Measurements from ENCODE around the gene LONRF2.
"Not testable (repeated sequence)": the region's sequence is repeated elsewhere in the genome, so short reads cannot be mapped to it uniquely, and the experiment has no call there.

LONRF2 gene

GRCh38 chr2:100321866-100322820, at the start of gene LONRF2:
TSS of gene LONRF2 (minus strand) at chr2:100322501. CDS start at chr2:100322093, 408 bp downstream.
- no peak for DNase-seq (ENCODE audit: low read depth)

- DNase-seq (ENCODE audit: low read depth): no peak
Measured at GRCh38 chr2:100367163-100367562, 44.9 kb upstream of the LONRF2 start.

DNA sequence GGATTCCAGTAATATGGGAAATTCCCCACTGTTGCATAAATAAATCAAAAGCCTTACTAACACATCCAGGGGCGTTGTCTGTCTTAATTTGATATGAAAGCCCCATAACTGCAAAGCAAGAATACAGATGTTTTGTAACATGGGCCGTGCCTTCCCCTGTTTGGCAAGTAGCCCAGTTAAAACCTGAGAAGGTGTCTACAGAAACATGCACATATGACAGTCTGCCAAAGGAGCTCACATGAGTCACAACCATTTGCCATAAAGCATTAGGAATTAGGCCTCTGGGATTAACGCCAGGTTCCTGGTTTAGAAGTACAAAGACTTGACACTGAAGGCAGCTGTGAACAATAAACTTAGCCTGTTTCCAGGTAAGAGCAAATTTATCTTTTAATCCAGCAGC, 43.1 kb upstream of the LONRF2 start:
- no peak for DNase-seq (ENCODE audit: low read depth)

GRCh38 chr2:100362269-100362668, 40.0 kb upstream of the LONRF2 start:
- not testable (repeated sequence) for DNase-seq (ENCODE audit: low read depth)

DNA sequence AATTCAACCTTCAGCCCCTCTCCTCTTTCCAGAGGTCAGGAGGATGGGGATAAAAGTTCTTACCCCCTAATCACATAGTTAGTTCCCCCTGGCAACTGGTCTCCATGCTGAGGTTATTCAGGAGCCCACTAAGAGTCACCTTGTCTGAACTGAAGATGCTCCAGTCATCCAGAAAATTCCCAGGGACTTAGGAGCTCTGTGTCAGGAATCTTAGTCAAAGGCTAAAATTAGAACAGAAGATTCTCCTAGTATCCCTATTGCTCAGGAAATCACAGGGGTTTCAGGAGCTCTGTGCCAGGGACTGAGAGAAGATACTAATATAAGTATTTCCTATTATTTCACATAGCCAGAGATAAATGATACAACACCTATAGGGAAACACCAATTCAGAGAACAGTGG, 37.3 kb upstream of the LONRF2 start:
- DNase-seq (ENCODE audit: low read depth): no peak

DNA sequence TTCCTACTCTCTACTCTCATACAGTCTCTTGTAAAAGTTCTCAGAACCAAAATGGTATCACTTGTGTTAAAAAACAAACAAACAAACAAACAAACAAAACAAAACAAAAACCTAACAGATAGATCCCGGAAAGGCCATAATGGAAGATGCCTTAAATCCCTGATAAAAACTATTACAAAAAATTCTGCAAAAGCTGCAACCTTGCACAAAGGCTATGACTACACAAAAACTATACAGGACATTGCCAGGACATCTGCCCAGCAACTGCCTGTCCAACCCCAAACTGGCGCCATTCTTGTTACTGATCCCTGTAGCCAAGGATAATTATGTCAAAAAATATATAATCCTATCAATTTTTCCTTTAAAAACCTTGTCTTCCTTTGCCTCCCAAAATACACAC, 36.3 kb upstream of the LONRF2 start:
- DNase-seq (ENCODE audit: low read depth): no peak

GRCh38 chr2:100352521-100352920, 30.2 kb upstream of the LONRF2 start:
- no peak for DNase-seq (ENCODE audit: low read depth)

GRCh38 chr2:100350661-100351185, 28.4 kb upstream of the LONRF2 start:
- no peak for DNase-seq (ENCODE audit: low read depth)

DNA sequence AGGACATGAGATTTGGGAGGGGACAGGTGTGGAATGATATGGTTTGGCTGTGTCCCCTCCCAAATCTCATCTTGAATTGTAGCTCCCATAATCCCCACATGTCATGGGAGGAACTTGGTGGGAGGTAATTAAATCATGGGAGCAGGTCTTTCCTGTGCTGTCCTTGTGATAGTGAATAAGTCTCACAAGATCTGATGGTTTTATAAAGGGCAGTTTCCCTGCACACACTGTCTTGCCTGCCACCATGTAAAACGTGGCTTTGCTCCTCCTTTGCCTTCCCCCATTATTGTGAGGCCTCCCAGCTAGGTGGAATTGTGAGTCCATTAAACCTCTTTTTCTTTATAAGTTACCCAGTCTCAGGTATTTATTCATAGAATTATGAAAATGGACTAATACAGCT, 22.8 kb upstream of the LONRF2 start:
- DNase-seq (ENCODE audit: low read depth): not testable (repeated sequence)

DNA sequence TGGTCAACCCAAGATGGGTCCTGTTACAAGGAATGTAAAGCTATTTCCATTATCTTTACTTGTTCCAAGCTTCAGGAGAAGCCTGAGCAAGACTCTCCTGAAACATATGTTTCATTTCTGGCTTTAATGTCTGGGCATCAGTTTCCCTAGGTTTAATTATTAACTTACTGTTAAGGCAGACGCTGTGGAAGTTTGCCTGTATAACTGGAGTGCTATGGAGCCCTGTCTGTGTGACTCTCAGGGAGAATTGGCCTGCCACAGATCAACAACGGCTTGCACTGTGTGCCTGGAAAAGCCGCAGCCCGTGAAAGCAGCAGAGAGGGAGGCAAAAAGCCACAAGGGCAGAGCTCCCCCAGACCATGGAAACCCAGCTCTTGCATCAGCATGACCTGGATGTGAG, 22.1 kb upstream of the LONRF2 start:
- DNase-seq (ENCODE audit: low read depth): no peak

DNA sequence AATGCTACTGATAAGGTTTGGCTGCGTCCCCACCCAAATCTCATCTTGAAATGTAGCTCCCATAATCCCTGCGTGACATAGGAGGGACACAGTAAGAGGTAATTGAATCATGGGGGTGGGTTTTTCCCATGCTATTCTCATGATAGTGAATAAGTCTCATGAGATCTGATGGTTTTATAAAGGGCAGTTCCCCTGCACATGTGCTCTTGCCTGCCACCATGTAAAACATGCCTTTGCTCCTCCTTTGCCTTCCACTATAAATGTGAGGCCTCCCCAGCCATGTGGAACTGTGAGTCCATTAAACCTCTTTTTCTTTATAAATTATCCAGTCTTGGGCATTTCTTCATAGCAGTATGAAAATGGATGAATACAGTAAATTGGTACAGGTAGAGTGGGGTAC, 20.2 kb upstream of the LONRF2 start:
- not testable (repeated sequence) for DNase-seq (ENCODE audit: low read depth)

DNA sequence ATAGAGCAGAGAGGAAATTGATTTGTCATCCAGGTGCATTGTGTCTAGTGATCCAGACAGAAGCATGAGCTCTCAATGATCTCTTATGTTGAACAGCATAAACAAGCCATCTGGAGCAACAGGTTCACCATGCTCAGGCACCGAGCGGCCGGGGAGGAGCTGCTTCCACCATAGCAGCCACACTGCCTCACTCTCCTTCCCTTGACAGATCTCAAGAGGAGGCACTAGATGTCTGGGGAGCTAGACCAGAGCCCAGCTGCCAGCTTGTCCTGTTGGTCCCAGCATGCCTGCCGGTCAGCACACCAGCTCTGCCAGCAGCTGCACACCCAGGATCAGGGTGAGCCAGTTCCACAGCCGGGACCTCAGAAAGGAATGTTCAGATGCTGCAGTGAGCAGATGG, 17.5 kb upstream of the LONRF2 start:
- no peak for DNase-seq (ENCODE audit: low read depth)

DNA sequence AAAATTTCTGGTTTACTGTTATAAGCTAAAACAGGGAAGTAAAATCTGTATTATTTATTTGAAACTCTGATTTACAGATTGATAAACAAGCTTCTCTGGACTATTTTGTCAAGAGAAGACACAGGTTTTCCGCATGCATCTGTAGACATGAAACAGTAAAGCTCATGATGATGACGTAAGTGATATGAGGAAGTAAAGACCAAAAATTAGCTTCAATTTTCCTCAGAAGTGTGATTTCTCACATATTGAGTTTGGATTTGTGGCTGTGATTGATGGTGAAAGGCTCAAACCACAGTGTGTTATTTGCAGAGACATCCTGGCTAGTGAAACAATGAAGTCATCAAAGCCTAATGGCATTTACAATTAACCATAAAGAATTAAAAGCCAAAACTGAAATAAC, 12.6 kb upstream of the LONRF2 start:
- no peak for DNase-seq (ENCODE audit: low read depth)

GRCh38 chr2:100327742-100328141, 5.4 kb upstream of the LONRF2 start:
- no peak for DNase-seq (ENCODE audit: low read depth)

DNA sequence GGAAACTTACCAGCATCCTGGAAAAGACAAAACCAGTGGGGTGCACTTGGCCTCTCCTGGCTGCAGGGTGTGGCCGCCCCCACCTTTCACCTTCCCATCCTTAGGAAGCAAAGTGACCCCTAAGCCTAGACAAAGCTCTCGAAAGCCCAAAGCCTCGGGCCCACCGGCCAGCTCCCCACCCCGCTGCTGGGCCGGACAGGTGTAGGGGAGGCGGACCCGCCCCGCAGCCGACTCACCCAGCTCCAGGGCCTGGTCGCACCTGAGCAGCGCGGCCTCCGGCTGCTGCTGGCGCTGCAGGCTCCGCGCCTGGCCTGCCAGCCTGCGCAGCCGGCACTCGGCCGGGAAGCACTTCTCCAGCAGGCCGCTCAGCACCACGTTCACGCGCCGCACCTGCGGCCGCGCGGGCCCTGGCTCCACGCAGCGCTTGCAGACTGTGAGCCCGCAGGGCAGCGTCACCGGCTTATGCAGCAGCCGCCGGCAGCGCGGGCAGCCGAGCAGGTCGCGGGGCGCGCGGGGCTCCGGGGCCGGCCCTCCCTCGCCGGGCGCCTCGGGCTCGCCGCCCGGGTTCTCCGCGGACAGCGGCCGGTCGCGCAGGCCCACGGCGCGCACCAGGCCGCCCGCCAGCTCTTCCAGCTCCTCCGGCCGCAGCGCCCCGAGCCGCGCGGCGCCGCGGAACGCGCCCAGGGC, 979 bp downstream of the LONRF2 start:
- no peak for DNase-seq (ENCODE audit: low read depth)

- DNase-seq (ENCODE audit: low read depth): no peak
Measured at GRCh38 chr2:100320547-100321178, 1.6 kb downstream of the LONRF2 start.

DNA sequence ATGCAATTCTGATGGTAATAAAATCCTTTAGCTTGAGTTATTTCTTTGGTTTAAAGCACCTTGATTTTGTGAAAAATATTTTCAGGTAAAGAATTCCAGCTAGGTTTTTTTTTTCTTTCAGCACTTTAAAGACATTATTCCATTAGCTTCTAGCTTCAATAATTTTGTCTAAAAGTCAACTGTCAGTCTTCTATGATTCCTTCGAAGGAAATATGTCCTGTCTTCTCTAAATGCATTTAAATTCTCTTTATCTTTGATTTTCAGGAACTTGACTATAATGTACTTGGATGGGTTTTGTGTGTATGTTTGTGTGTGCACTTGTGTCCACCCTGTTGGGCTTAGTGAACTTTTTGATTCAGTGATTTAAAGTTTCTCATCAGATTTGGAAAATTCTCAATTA, 4.7 kb downstream of the LONRF2 start:
- no peak for DNase-seq (ENCODE audit: low read depth)

DNA sequence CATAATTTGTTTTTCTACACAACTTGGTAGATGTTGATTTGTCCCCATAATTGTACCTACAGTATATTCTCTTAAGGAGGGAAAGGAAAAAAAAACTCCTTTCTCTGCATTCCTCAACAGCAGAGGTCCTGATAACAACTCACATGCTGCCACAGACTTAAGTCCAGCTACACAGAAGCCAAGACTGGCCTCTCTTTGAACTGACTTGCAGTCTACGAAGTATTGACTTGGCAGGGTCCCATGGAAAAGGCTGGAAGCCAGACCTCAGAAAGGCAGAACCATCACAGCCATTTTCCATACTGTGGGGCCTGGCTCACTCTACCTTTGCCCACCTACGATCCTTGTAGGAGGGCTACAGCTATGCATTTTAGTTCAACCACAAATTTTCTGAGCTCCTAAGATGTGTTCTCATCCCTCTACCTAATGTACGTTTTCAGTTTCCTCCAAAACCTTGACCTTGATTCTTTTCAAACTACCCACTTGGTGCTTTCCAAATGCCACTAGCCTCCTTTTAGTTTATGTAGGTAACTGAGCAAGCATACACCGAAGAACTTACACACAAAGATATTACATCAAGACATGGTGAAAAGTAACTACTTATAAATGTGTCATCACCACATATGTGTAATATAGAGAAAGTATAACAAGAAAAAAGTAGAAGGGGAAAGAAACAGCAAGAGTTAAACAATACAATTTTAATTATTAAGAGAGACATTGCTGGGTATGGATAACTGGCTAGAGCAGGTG, 12.2 kb downstream of the LONRF2 start:
- DNase-seq (ENCODE audit: low read depth): no peak

GRCh38 chr2:100309311-100309710, 13.0 kb downstream of the LONRF2 start:
- DNase-seq (ENCODE audit: low read depth): no peak

DNA sequence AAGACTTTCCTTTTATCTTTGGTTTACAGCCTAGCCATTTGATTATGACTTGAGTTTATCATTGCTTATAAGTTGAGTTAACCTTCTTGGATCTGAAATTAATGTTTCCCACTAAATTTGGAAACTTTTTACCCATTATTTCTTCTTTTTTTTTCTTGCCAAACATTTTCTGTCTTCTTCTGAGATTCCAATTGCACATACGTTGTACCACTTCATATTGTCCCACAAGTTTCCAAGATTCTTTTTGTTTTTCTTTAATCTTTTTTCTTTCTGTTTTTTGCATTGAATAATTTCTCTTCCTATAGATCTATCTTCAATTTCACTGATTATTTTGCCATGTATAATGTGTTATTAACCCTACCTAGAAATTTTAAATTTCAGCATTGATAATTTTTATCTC, 18.6 kb downstream of the LONRF2 start:
- no peak for DNase-seq (ENCODE audit: low read depth)

GRCh38 chr2:100302585-100302892, 19.8 kb downstream of the LONRF2 start:
- no peak for DNase-seq (ENCODE audit: low read depth)

Data from activated T-cell treated with anti-CD3 and anti-CD28 coated beads for 24 hours (primary cell).